GM19328 (cell line): ENCODE results near the gene PGS1.

Experiments used
- ATAC-seq: cut with Tn5 transposase; IDR thresholded peaks from one replicate; pipeline ENCODE4 v1.9.1; 2021; ENCODE audit warnings: mild to moderate bottlenecking, moderate library complexity; ENCODE audit not compliant: unreplicated experiment

PGS1 gene

DNA sequence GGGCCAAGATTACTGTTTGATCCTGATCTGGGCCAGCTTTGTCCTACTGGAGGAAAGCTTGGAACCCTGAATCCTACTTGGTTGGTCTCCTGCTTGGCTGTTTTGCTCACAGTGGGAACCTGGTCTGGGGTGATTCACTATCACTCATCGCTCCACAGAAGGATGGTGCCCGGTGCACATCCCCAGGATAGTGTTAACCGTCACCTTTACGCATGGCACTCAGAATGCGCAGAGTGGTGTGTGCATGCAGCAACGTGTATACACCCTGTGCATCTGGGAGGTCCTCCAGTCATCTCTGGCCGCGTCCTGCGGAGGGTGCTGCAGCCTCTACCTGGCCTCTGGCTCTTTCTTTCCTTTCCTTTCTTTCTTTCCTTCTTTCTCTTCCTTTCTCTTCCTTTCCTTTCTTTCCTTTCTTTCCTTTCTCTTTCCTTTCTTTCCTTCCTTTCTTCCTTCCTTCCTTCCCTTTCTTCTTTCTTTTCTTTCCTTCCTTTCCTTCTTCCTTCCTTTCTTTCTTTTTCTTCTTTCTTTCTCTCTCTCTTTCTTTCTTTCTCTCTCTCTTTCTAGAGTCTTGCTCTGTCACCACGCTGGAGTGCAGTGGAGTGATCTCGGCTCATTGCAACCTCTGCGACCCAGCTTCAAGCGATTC lies 31.7 kb upstream of the PGS1 start:
- ATAC-seq = no peak

DNA sequence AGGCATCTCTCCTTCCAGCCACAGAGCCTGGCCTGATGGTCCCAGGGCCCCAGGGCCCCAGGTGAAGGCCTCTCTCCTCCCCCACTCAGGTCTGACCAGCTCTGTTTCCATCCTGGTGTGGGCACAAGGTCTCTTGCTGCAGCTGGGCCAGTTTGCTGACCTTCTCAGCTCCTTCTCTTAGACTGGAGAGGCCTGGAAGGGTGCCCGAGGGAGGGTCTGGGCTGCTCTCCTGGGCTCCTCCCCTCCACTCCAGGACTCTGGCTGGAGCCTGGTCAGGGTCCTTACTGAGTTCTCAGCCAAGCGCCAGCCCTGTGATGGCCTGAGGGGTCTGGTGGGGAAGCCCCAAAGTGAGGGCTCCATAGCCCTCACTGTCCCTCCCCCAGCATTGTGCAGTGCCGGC lies 31.0 kb upstream of the PGS1 start:
- no peak for ATAC-seq

DNA sequence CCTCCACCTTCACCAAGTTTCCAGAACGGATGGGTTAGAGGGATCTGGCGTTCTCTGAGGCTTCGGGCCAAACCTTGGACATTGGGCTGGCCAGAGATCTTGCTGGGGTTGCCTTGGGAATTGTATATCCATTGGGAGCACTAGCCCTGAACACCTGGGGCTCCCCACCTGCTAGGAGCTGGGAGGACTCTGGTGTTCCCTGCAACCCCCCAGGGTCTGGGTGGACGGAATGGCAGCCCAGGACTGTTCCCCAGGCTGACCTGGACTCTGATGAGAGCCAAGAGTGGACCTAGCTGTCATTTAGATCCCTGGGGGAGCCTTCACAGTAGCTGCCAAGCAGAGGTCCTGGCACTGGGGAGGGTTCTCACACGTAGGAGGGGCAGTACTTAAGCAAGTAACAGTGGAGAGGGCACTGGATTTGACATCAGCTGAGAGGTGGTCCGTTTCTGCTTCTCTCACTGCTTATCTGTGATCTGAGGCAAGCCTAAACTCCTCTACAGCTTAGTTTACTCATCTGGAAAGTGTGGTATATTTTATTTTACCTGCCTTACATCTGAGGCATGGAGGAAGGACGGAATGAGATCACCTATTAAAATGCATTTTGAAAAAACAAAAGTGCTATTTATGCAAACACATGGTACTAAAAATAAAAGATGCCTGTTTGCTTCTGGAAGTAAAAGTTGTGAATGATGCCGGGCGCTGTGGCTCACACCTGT lies 30.2 kb upstream of the PGS1 start:
- ATAC-seq = no peak

DNA sequence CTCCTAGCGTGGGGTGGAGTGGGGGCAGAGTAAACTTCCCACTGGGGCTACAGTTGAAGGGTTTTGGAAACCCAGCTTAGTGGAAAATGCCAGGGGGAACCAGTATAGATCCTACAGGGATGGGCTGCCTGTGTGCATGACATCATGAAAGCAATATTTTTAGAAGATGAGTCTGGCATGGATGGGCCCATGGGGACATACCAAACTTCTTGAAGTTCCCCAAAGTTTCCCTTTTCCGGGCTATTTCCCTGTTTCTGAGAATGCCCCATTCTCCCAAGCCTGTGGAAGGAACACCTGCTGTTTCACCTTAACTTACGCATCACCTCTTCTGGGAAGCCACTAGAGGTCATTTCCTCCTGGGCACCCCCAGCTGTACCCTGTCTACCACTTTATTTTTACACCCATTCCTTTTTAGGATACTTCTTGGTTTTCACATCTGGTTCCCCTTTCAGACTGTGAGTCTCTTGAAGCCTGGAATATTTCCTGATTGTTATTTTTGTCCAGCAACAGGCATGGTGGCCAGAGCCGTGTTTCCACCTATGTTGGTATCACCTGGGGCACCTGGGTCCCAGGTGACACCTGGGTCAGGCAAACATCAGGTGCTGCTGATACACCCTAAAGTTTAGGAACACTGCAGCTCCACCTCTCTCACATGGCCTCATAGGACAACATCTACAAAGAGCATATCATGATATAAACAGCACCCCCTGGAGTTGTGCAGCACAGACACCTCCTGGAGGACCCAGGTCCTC lies 28.4 kb upstream of the PGS1 start:
- no peak for ATAC-seq

DNA sequence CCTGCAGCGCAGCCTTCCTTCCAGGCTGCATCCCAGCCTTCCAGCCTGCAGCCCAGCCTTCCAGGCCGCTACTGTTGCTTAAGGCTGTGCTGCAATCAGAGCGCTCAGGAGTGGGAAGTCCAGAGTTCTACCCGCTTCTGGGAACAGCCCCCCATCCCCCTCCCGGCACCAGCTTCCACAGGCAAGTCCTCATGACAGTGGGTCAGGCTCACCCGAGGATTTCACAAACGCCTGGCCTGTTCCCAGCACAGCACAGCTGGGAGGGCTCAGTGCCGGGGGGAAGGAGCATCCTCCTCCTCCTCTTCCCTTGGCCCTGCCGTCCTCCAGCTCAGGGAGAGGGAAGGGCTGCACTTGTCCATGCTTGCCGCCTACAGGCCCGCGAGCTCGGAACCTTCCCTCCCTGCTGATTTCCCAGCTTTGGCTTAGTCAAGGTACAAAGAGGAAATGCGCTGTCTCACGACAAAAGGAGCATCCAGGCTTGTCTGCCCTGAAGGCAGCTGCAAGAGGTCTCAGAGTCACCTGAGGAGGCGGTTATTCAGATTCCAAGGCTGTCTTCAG lies 26.9 kb upstream of the PGS1 start:
- no peak for ATAC-seq

DNA sequence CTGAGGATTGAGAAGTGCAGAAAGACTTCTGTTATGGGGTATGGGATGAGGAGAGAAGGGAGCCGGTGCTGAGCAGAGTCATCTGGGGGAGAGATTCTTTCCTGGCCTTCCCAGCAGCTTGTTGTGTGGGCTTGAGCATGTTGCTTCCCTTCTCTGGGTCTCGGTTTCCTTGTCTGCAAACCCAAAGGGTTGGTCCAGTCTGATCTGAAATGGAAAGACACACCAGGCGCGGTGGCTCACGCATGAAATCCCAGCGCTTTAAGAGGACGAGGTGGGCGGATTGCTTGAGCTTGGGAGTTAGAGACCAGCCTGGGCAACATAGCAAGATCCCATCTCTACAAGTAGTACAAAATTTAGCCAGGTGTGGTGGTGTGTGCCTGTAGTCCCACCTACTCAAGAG lies 24.6 kb upstream of the PGS1 start:
- no peak for ATAC-seq

DNA sequence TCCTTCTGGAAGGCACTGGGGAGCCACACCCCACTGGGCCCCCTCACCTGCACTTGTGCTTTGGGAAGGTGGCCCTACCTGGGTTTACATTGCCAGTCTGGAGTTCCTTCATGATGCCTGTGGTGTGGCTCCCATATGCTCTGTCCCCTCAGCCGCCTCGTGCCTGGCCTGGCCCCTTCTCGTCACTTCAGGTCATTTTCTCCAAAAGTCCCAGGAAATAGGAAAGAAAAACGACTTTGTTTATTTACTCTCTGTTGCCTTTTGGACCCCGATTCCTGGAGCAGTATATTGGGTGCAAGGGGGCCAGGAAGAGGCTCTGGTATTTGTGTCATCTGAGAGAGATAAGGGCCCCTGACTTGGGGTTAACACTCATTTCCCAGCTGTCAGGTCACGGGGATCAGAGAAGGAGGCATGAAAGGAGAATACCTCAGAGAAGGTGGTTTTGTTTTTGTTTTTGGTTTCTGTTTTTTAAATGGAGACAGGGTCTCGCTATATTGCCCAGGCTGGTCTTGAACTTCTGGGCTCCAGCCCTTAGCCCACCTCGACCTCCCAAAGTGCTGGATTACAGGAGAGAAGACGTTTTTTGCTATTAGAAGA lies 23.3 kb upstream of the PGS1 start:
- no peak for ATAC-seq

DNA sequence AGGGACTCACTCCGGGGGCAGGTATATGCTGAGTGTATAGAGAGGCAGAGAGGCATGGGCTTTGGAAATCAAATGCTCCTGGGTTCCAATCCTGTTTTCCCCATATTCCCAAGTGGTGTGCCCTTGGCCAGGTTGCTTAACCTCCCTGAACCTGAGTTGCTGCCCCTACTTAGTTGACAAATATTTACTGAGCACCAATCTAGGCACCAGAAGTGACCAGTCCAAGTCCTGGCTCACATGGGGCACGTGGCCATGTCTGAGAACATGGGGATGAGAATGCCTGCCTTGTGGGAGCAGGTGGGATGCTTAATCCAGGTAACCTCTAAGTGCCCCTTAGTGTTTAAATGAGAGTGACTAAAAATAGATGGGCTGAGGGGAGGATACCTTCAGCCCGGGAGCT lies 22.7 kb upstream of the PGS1 start:
- no peak for ATAC-seq

DNA sequence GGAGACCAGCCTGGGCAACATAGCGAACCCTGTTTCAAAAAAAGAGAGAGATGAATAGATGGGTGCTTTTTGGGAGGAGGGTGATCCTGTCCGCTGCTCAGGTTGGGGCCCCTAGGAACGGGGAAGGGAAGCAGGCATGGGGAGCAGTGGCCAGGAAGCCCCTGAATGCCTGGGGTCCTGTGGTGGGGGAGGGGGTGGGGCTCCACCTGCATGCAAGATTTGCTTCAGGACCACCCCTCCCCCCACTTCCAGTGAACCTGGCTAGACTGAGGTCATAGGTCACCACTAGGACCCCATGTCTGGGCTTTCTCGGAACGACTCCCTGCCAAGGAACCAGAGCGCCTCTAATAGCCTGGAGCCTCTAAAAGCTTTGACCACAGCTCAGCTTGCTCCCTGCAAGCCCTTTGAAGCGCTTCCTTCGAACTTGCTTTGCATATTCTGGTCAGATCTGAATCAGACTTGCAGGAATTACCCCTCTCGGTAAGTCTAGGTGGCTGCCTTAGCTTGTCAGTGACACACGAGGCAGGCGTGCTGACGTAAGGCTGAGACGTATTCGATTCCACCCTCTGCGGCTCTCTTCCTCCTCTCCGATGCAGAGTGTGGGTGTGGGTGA lies 22.2 kb upstream of the PGS1 start:
- ATAC-seq = peak; percentile 55

DNA sequence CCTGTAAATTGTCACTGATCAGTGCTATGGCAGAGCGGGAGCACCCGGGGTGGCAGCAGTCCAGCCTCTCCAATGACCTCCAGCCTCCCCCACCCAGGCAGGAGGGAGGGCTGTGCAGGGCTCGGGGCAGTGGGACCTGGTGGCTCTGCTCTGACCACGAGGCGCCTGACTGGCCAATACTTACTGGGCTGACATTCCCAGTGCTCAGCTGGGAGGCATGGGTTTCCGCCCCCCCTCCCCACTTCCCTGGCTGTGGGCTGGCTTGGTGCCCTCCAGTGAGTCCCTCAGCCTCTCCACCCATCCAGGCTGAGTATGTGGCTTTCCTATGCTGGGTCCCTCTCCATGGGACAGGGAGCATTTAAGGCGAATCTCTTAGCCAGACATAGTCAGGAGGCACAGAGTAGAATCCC lies 21.3 kb upstream of the PGS1 start:
- no peak for ATAC-seq

DNA sequence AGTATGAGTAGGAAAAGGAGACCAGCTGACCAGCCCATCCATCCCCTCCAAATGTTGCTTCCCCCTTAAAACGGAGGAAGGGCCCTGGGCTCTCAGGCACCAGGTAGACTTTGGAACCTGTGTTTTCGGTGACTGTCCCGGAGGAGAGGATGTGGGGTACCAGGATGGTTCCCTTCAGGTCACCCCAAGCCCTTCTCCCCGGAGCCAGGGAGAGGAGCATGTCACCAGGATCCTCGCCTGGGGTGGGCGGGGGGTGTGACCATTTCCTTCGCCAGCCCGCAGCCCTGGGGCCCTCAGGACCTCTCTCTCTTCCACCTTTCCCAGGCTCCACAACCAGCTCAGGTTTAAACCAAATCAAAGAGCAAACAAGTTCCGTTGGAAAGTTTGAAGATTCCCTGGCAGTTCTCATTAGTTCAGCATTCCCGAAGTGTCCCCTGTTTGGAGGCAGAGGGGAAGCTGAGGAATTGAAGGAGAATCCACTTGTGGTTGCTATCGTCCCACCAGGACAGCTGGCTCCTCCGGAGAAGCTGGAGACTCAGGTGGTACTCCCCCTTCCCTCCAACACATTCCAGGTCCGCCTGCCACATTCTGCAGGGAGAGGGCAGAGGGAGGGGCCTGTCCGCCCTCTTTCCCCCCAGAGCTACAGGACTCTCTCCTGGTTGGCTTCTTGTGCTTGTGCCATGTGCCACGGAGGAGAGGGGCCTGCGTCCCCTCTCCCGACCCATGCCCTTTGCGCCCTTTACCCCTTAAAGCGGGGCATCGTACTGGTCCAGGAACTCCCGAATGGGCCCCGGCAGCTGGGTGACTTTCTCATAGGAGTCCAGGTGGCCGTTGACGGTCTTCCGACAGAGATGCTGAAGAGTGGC lies 20.5 kb upstream of the PGS1 start:
- no peak for ATAC-seq

DNA sequence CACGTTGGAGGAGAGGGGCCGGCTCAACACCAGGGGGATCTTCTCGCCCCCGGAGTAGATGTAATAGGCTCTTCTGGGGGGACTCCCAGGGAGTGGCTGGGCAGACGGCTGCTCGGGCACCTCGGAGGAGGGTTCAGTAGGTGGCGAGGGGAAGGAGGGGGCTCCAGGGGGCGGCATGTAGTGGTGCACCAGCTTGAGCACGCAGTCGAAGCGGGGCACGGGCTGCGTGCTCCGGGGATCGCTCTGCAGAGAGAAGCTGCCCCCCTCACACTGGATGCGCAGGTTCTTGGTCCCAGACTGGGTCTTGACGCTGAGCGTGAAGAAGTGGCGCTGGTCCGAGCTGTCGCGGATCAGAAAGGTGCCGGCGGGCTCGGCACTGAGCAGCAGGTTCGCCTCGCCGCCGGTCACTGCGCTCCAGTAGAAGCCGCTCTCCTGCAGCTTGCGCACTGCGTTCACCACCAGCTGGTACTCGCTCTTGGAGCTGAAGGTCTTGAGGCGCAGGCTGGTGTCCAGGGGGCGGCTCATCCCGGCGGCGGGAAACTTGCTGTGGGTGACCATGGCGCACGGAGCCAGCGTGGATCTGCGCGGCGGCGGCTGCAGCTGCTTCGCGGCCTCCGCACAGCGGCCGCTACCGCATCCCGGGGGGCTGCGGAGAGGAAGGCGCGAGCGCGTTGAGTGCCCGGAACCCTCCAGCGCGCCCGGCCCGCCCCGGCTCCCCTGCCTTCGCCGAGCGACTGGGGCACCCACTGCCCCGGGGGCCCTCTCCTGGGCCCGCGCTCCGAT lies 19.7 kb upstream of the PGS1 start:
- ATAC-seq = no peak

DNA sequence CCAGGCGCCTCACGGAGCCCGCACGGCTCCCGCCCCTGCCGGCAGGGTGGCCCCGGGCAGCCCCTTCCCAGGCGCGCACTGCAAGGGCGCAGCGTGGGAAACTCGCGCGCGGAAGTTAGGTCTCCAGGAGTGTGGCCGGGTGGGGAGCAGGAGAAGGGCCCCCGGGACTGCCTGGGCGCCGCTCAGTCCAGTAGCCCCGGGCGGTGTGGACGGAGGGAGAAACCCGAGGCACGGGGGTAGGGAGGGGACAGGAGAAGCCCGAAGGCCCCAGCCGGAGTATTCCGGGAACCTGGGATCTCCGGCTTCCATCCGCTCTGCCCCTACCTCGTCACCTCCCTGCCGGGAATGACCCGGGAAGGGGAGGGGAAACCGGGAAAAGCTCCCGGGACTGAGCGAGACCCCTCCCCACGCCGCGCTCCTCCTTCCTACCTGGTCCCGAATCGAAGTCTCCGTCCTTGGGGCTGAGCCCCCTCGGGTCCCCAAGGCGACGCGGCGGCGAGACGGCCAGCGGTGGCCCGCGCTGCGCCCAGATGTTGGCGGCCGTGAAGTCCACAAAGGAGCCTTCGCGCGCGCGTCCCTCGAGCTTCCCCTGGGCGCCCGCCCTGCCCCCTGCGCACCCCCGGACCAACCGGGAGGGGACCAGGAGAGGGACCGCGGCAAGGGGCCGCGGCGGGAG lies 19.0 kb upstream of the PGS1 start:
- no peak for ATAC-seq

DNA sequence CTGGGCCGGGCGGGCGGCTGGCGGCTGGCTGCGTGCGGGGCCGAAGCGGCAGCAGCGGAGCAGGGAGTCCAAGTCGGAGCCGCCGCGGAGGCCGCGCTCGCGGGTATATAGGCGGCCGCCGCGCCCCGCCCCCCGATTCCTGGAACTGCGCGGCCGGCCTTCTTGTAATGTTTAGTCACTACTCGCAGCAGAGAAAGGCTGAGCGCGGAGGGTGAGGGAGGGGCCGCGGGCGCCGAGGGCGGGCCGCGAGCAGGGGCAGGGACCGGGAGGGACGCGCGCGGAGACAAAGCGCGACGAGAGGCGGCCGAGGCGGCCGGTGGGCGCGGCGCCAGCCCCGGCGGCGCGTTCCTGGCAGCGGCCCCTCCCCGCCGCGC lies 18.5 kb upstream of the PGS1 start, which contains the start of gene SOCS3:
Gene SOCS3 (minus strand): TSS at position 81 of the 374 bp plus-strand sequence. CDS start 982 bp downstream, outside the sequence.
- no peak for ATAC-seq

DNA sequence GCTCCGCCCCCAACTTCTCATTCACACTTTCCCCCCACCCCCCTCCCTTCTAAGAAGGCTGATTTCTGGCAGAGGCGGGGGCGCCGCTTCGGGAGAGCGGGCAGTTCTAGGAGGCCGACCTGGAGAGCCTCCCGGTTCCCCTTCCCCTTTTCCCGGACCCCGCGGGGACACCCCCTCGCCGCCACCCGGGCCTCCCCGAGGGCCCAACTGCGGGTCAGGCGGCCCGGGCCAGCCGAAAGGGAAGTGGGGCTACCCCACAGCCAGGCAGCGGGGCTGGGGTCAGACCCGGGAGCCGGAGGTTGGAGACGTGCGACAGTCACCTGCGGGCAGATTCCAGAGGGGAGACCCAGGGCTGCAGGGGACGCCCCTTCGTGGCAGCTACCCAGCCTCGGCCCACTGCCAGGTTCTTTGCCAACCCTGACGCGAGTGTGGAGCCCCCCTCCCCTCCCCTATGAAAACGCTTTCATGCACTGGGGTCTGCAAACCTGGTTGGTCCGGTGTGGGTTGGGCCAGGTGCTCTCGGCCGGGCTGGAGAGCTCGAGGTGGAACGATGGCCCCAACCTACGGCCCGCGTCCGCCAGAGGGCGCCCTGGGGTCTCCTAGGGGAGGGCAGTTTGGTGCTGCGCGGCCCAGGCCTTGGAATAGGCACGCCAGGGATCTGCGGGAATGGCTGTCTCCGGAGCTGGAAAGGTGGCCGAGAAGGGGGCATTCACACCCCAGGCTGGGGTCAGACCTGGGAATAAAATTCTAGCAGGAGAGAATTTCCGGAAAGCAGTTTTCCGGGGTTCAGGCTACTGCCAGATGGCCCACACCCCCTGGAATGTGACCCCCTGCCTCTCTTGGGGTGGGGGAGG lies 17.9 kb upstream of the PGS1 start:
- no peak for ATAC-seq

DNA sequence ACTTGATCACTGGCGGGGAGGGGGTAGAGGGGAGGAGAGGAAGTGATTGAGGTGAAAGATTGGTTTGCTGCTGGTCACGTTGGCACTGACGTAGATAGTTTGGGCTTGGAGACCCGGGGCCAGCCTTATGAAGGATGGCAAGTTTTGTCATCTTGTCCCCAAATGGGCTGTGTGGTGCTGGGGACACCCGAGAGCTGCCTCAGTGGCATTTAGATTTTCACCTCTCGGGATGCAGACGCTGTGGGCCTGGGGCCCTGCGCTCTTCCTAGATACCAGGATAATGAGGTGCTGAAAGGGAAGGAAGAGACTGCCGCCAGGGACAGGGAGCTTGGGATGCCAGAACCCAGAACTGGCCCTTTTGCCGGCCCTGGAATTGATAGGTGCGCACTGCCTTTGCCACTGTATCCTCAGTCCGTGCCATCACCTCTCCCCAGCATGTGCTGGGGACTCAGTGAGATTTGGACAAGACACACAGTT lies 17.2 kb upstream of the PGS1 start:
- no peak for ATAC-seq

DNA sequence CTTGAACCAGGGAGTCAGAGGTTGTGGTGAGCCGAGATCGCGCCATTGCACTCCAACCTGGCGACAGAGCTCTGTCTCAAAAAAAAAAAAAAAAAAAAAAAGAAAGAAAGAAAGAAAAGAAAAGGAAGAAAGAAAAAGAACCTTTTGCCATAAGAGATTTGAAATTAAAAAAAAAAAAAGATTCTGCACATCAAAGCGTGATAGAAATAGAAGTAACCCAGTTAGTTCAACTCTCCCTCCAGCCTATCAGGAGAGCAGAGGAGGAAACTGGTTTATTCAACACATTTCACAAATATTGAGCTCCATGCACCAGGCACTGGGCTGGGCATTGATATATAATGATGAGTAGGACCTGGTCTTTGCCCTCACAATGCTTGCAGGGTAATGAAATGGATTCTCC lies 16.2 kb upstream of the PGS1 start:
- no peak for ATAC-seq

DNA sequence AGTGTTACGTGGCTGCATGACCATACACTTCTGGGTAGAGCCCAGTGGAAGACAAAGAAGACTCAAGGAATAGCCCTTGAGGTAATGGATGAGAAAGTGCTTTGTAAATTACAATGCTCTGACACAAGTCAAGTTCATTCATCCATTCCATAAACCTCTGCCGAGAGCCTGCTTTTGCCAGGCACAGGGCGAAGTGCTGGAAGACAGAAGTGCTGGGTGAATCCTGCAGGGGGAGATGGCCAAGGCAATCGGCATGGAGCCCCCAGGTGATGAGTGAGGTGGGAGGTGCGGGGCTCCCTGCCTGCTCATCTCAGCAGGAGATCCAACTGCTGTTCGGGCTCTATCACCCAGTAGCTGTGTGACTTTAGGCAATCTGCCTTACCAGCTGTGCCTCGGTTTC lies 15.8 kb upstream of the PGS1 start:
- no peak for ATAC-seq
